ENCODE results near the gene SEPSECS.
A peak's percentile ranks its signal among the peaks of the same experiment; 100 is the strongest.

The SEPSECS gene

GRCh38 chr4:25146076-25146475 is 14.2 kb downstream of the SEPSECS start:
- DNase-seq = no peak
- Histone ChIP-seq H3K4me3 (ENCODE audit: low read depth, low read length) (no peak overlapping the region), H3K4me1 (no peaks in the 10 kb centered on the region), H3K36me3 (no peaks in the 10 kb centered on the region), H3K9me3 (no peaks in the 10 kb centered on the region), H3K27me3 (no peaks in the 10 kb centered on the region)
- no peak for TF ChIP-seq CTCF (IDR thresholded peaks at IDR 0.05; ENCODE audit: low read depth, low read length)

- Histone ChIP-seq H3K4me3 (ENCODE audit: low read depth, low read length) (no peak overlapping the region), H3K27me3 (no peaks in the 10 kb centered on the region), H3K9me3 (no peaks in the 10 kb centered on the region), H3K4me1 (no peaks in the 10 kb centered on the region), H3K36me3 (no peaks in the 10 kb centered on the region)
- no peak for DNase-seq
- peak; percentile 67 for TF ChIP-seq CTCF (IDR thresholded peaks at IDR 0.05; ENCODE audit: low read depth, low read length)
Observed at GRCh38 chr4:25144870-25145481, 15.3 kb downstream of the SEPSECS start.

- no peak for TF ChIP-seq CTCF (IDR thresholded peaks at IDR 0.05; ENCODE audit: low read depth, low read length)
- Histone ChIP-seq H3K27me3 (no peaks in the 10 kb centered on the region), H3K4me1 (no peaks in the 10 kb centered on the region), H3K36me3 (no peaks in the 10 kb centered on the region), H3K9me3 (no peaks in the 10 kb centered on the region), H3K4me3 (ENCODE audit: low read depth, low read length) (no peak overlapping the region)
- no peak for DNase-seq
Observed at GRCh38 chr4:25142468-25142867, 17.8 kb downstream of the SEPSECS start.

- no peak for DNase-seq
- no peak for TF ChIP-seq CTCF (IDR thresholded peaks at IDR 0.05; ENCODE audit: low read depth, low read length)
- Histone ChIP-seq H3K4me3 (ENCODE audit: low read depth, low read length) (no peak overlapping the region), H3K9me3 (no peaks in the 10 kb centered on the region), H3K36me3 (no peaks in the 10 kb centered on the region), H3K27me3 (no peaks in the 10 kb centered on the region), H3K4me1 (no peaks in the 10 kb centered on the region)
Observed at GRCh38 chr4:25141592-25141991, 18.7 kb downstream of the SEPSECS start.

GRCh38 chr4:25133132-25133531 is 27.1 kb downstream of the SEPSECS start:
- Histone ChIP-seq H3K9me3 (no peaks in the 10 kb centered on the region), H3K36me3 (no peaks in the 10 kb centered on the region), H3K4me3 (ENCODE audit: low read depth, low read length) (no peak overlapping the region), H3K27me3 (no peaks in the 10 kb centered on the region), H3K4me1 (no peaks in the 10 kb centered on the region)
- no peak for TF ChIP-seq CTCF (IDR thresholded peaks at IDR 0.05; ENCODE audit: low read depth, low read length)
- DNase-seq = no peak

GRCh38 chr4:25131926-25132325 is 28.3 kb downstream of the SEPSECS start:
- no peaks in the 10 kb centered on the region for H3K27me3 ChIP-seq
- DNase-seq = no peak

More at GRCh38 chr4:25131926-25132325, 28.3 kb downstream of the SEPSECS start:
- TF ChIP-seq CTCF (IDR thresholded peaks at IDR 0.05; ENCODE audit: low read depth, low read length) = no peak
- Histone ChIP-seq H3K4me3 (ENCODE audit: low read depth, low read length) (no peak overlapping the region), H3K4me1 (no peaks in the 10 kb centered on the region), H3K9me3 (no peaks in the 10 kb centered on the region), H3K36me3 (no peaks in the 10 kb centered on the region)
